Measurements from ENCODE around the gene UBE2G2. TPM values are rescaled to one million over a fixed set of nuclear protein-coding genes. Genes with fewer than 3 reads are reported as not detected.

Gene UBE2G2
- total and polyA plus RNA-seq, 2 donors (not counting 3 experiments of a cell fraction or from before 2014, with no cell fraction given), result 95.0 to 114 TPM

GRCh38 chr21:44762221-44763049, 39.2 kb downstream of the UBE2G2 start:
- CTCF ChIA-PET, result interaction anchor here (1.0 to 1.8 kb wide), 2 partner anchors 10 to 20 kb away, joined by 4 to 5 read pairs; no protein-coding TSS in a partner anchor
- dilution Hi-C loops (cut with MboI; ENCODE audit: extremely low pct_ligation_motif_present, low sequenced_read_pairs), result no loop called here
- Histone ChIP-seq H3K27me3 (ENCODE audit: control insufficient read depth in 2 of 2, insufficient read depth in 2 of 2, low read length in 2 of 2) (no peaks in the 10 kb centered on the region), H3K9me1 (replicated peaks; ENCODE audit: control insufficient read depth, extremely low read depth, insufficient read depth, low read length) (no peaks in the 10 kb centered on the region), H3K9ac (replicated peaks; ENCODE audit: extremely low read depth, insufficient read depth, low read length) (no peak overlapping the region), H4K20me1 (replicated peaks; ENCODE audit: control insufficient read depth, extremely low read depth, insufficient read depth, low read length) (no peaks in the 10 kb centered on the region), H3K9me3 (replicated peaks; ENCODE audit: control insufficient read depth, insufficient read depth, low read length) (no peaks in the 10 kb centered on the region), H3K36me3 (ENCODE audit: control insufficient read depth in 2 of 2, extremely low read depth in 1 of 2, insufficient read depth in 2 of 2, low read length in 2 of 2) (no peaks in the 10 kb centered on the region), H3K4me2 (ENCODE audit: insufficient read depth, low read length) (no peak overlapping the region), H2AFZ (ENCODE audit: low read depth, low read length) (no peak overlapping the region), H3K27ac (ENCODE audit: insufficient read depth, low read depth, low read length) (no peak overlapping the region), H3K79me2 (ENCODE audit: control insufficient read depth, insufficient read depth, low read length) (no peaks in the 10 kb centered on the region), H3K4me1 (ENCODE audit: control insufficient read depth, extremely low read depth, insufficient read depth, low read length) (peaks cover 5% of the 10 kb centered on the region), H3K4me3 (replicated peaks in 1 of 3; ENCODE audit: insufficient read depth in 1 of 3, low read depth in 1 of 3, low read length in 3 of 3) (no peak overlapping the region)
- POLR2A ChIA-PET, result no interaction called here
- no TSS peak for BruUV-seq (replicated peaks)
- FAIRE-seq (no peak), DNase-seq (ENCODE audit: low read depth, low spot score) (no peak)
- no peak for TF ChIP-seq CTCF (IDR thresholded peaks at IDR 0.05; ENCODE audit: extremely low read depth in 1 of 2, insufficient read depth in 1 of 2, low read depth in 1 of 2, low read length in 2 of 2)
- no peak for TF ChIP-seq POLR2A (IDR thresholded peaks at IDR 0.05; ENCODE audit: low read depth, low read length)
- no peak for TF ChIP-seq POLR2AphosphoS5 (IDR thresholded peaks at IDR 0.05; ENCODE audit: insufficient read depth, low read depth, low read length)
- TF ChIP-seq MYC (IDR thresholded peaks at IDR 0.05; ENCODE audit: low read depth, low read length), result no peak
- intact Hi-C loops (cut with micrococcal nuclease), result no loop called here

- dilution Hi-C loops (cut with MboI; ENCODE audit: extremely low pct_ligation_motif_present, low sequenced_read_pairs), result no loop called here
- intact Hi-C loops (cut with micrococcal nuclease), result no loop called here
Observed at GRCh38 chr21:44761747-44762208, 39.8 kb downstream of the UBE2G2 start.

More at GRCh38 chr21:44761747-44762208, 39.8 kb downstream of the UBE2G2 start:
- DNase-seq (ENCODE audit: low read depth, low spot score) (no peak), FAIRE-seq (no peak)
- CTCF ChIA-PET, result interaction anchor here (1.0 to 1.8 kb wide), 2 partner anchors 9 to 19 kb away, joined by 4 to 5 read pairs; no protein-coding TSS in a partner anchor
- TF ChIP-seq FOS (IDR thresholded peaks at IDR 0.05; ENCODE audit: borderline replicate concordance, insufficient read depth, low read length) (no peak), JUN (IDR thresholded peaks at IDR 0.05; ENCODE audit: borderline replicate concordance, insufficient read depth, insufficient read length, low read depth) (no peak), CTCF (IDR thresholded peaks at IDR 0.05; ENCODE audit: extremely low read depth in 1 of 2, insufficient read depth in 1 of 2, low read depth in 1 of 2, low read length in 2 of 2) (no peak), EZH2 (IDR thresholded peaks at IDR 0.05; ENCODE audit: borderline replicate concordance, low read depth, low read length, severe bottlenecking) (no peak), GATA2 (IDR thresholded peaks at IDR 0.05; ENCODE audit: insufficient read depth, insufficient read length, low read depth, low read length) (no peak), MYC (IDR thresholded peaks at IDR 0.05; ENCODE audit: low read depth, low read length) (no peak), POLR2AphosphoS5 (IDR thresholded peaks at IDR 0.05; ENCODE audit: insufficient read depth, low read depth, low read length) (no peak), POLR2A (IDR thresholded peaks at IDR 0.05; ENCODE audit: low read depth, low read length) (no peak), MAX (IDR thresholded peaks at IDR 0.05; ENCODE audit: insufficient read depth, insufficient read length) (no peak)
- H3K9me1 ChIP-seq (replicated peaks; ENCODE audit: control insufficient read depth, extremely low read depth, insufficient read depth, low read length), result no peaks in the 10 kb centered on the region
- H3K4me3 ChIP-seq (replicated peaks in 1 of 3; ENCODE audit: insufficient read depth in 1 of 3, low read depth in 1 of 3, low read length in 3 of 3), result no peak overlapping the region
- BruUV-seq (replicated peaks), result no TSS peak
- no peaks in the 10 kb centered on the region for H3K9me3 ChIP-seq (replicated peaks; ENCODE audit: control insufficient read depth, insufficient read depth, low read length)
- H2AFZ ChIP-seq (ENCODE audit: low read depth, low read length), result no peak overlapping the region
- no peaks in the 10 kb centered on the region for H4K20me1 ChIP-seq (replicated peaks; ENCODE audit: control insufficient read depth, extremely low read depth, insufficient read depth, low read length)
- H3K36me3 ChIP-seq (ENCODE audit: control insufficient read depth in 2 of 2, extremely low read depth in 1 of 2, insufficient read depth in 2 of 2, low read length in 2 of 2), result no peaks in the 10 kb centered on the region
- no peaks in the 10 kb centered on the region for H3K27me3 ChIP-seq (ENCODE audit: control insufficient read depth in 2 of 2, insufficient read depth in 2 of 2, low read length in 2 of 2)
- no peak overlapping the region for H3K27ac ChIP-seq (ENCODE audit: insufficient read depth, low read depth, low read length)
- peaks cover 5% of the 10 kb centered on the region for H3K4me1 ChIP-seq (ENCODE audit: control insufficient read depth, extremely low read depth, insufficient read depth, low read length)
- no peak overlapping the region for H3K9ac ChIP-seq (replicated peaks; ENCODE audit: extremely low read depth, insufficient read depth, low read length)
- POLR2A ChIA-PET, result no interaction called here
- no peaks in the 10 kb centered on the region for H3K79me2 ChIP-seq (ENCODE audit: control insufficient read depth, insufficient read depth, low read length)
- no peak overlapping the region for H3K4me2 ChIP-seq (ENCODE audit: insufficient read depth, low read length)
